Caco-2 (cell line): ENCODE measurements around the gene PCNX1. TPM values are rescaled to one million over a fixed set of nuclear protein-coding genes. Genes with fewer than 3 reads are reported as not detected.

Experiments used
- BruUV-seq: library from RNA; stranded (reverse); fragments of 400-500 nt; replicated peaks from 2 replicates; lab custom pipeline; 2021; lab: Mats Ljungman, UMichigan
- CTCF ChIA-PET: fragments of 300-600 bp; sonication (Branson Sonifier 250); formaldehyde crosslinking; loops from one replicate; lab custom pipeline; 2022; ENCODE audit warnings: antibody characterized with exemption; lab: Charles Lee
- POLR2A ChIA-PET: fragments of 300-600 bp; sonication (Branson Sonifier 250); formaldehyde crosslinking; loops from one replicate; lab custom pipeline; 2022; ENCODE audit warnings: antibody characterized with exemption; lab: Charles Lee
- DNase-seq, 2 experiments: peaks; one replicate each; pipeline versions ENCODE4 v3.0.0 to v3.0.0-alpha.2; 2020 to 2022
- H3K27me3 ChIP-seq: replicated peaks from 2 replicates; pipeline ENCODE4 v1.6.0; 2011; ENCODE audit warnings: low read length; ENCODE audit not compliant: control insufficient read depth, insufficient read depth
- H3K36me3 ChIP-seq: 2 replicates; pipeline ENCODE4 v1.5.1; 2011; ENCODE audit warnings: low read length; ENCODE audit not compliant: control insufficient read depth, insufficient read depth
- H3K4me1 ChIP-seq: fragments of 250-450 bp; sonication (Bioruptor Pico); 2 replicates; pipeline ENCODE4 v1.5.1; 2020; ENCODE audit warnings: mild to moderate bottlenecking
- H3K4me3 ChIP-seq: 2 replicates; pipeline ENCODE4 v1.5.1; 2011; ENCODE audit warnings: low read depth, mild to moderate bottlenecking, control low read depth, low read length
- H3K9me3 ChIP-seq: fragments of 250-450 bp; sonication (Bioruptor Pico); 2 replicates; pipeline ENCODE4 v1.5.1; 2020; ENCODE audit warnings: mild to moderate bottlenecking, moderate library complexity
- H3K27ac Mint-ChIP-seq: one replicate; pipeline ENCODE4 v1.8.0; 2022; ENCODE audit warnings: mixed read lengths; ENCODE audit not compliant: unreplicated experiment
- H3K27me3 Mint-ChIP-seq: one replicate; pipeline ENCODE4 v1.8.0; 2022; ENCODE audit warnings: mixed read lengths; ENCODE audit not compliant: insufficient read depth, unreplicated experiment
- H3K36me3 Mint-ChIP-seq: one replicate; pipeline ENCODE4 v1.8.0; 2022; ENCODE audit warnings: mild to moderate bottlenecking, mixed read lengths; ENCODE audit not compliant: insufficient read depth, unreplicated experiment
- H3K4me1 Mint-ChIP-seq: one replicate; pipeline ENCODE4 v1.8.0; 2022; ENCODE audit warnings: low read depth, mixed read lengths; ENCODE audit not compliant: unreplicated experiment
- H3K4me3 Mint-ChIP-seq: one replicate; pipeline ENCODE4 v1.8.0; 2022; ENCODE audit warnings: mild to moderate bottlenecking, moderate library complexity, mixed read lengths; ENCODE audit not compliant: unreplicated experiment
- H3K9me3 Mint-ChIP-seq: one replicate; pipeline ENCODE4 v1.8.0; 2022; ENCODE audit warnings: mixed read lengths; ENCODE audit not compliant: unreplicated experiment
- intact Hi-C: fragments of 100-400 bp; cut with micrococcal nuclease; formaldehyde crosslinking; loops from one replicate; pipeline ENCODE4 v1.10.0; 2022; ENCODE audit not compliant: unreplicated experiment
- total RNA-seq: library from RNA; stranded (reverse); gene quantifications from 2 replicates; pipeline ENCODE4 v1.2.3, GENCODE V29; 2022
- TF ChIP-seq, protein P1 (sequence below), 2 experiments: fragments of 200-600 bp in 1 of 2; IDR thresholded peaks; 1 replicate in 1 of 2; 2 replicates in 1 of 2; pipeline versions ENCODE4 v1.5.1 to v1.8.0; 2011 to 2022; ENCODE audit warnings: antibody characterized with exemption in 1 of 2, control low read depth in 1 of 2, inconsistent platforms in 1 of 2, low read depth in 1 of 2, low read length in 1 of 2, mild to moderate bottlenecking in 1 of 2, moderate library complexity in 1 of 2; ENCODE audit not compliant: insufficient read depth in 1 of 2, severe bottlenecking in 1 of 2, unreplicated experiment in 1 of 2

PCNX1 gene
- total RNA-seq, 1 experiment from 2014 or later = 29.0 TPM

DNA sequence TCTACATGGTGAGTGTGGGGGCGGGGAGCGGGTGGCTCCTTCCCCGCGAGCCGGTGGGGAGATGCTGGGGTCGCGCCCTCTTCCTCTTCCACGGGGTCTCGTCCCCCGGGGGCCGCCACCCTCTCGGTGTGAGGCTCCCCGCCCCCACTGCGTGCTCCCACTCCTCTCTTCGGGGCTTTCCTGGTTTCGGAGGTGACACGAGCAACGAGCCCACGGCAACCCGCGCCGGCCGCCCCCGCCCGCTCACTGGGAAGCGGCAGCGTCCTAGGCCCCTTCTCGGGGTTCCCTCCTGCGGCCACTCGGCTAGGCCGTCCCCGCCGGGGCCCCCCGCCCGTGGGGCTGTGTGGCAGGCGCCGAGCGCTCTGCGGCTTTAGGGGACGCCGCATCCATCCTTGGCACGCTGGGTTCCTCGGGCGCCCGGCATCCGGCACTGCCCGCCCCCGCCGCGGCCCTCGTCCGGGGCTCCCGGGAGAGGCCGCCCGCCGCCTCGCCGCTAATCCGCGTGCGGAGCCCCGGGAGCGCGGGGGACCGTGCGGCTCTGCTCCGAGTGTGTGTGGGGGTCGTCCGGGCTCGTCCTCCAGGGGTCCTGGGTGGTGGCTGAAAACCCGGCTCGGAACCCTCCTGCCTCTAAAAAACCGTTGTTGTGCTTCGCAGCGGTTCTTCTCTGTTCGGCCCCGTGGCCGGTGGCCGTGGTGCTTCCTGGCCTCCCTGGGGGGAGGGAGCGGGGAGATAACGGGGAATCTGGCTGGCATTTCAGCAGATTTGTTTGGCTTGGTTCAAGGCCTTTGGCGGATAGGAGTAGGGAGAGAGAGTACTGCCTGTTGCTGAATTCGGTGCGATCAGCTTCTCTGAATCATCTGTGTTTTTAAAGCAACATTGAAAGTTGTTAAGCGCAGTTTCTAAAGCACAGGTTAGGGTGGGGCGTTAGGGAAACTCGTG lies 1.0 kb downstream of the PCNX1 start:
- Mint-ChIP-seq H3K9me3 (no peaks in the 10 kb centered on the region), H3K4me1 (peaks cover 21% of the 10 kb centered on the region), H3K27ac (peak overlapping the region; percentile 75), H3K4me3 (peak overlapping the region; percentile 80), H3K36me3 (peaks cover 14% of the 10 kb centered on the region), H3K27me3 (no peaks in the 10 kb centered on the region)
- no TSS peak for BruUV-seq
- intact Hi-C loops = loop anchor here (1.0 to 5.0 kb wide), 3 partner anchors 48 to 86 kb away; no protein-coding TSS in a partner anchor
- peaks cover 14% of the 10 kb centered on the region for H3K4me1 ChIP-seq
- peak overlapping the region; percentile 95 for H3K4me3 ChIP-seq
- no peaks in the 10 kb centered on the region for H3K9me3 ChIP-seq
- no peaks in the 10 kb centered on the region for H3K36me3 ChIP-seq
- peak in 1 of 2 experiments; percentile 40 for DNase-seq
- TF ChIP-seq, protein P1, sequence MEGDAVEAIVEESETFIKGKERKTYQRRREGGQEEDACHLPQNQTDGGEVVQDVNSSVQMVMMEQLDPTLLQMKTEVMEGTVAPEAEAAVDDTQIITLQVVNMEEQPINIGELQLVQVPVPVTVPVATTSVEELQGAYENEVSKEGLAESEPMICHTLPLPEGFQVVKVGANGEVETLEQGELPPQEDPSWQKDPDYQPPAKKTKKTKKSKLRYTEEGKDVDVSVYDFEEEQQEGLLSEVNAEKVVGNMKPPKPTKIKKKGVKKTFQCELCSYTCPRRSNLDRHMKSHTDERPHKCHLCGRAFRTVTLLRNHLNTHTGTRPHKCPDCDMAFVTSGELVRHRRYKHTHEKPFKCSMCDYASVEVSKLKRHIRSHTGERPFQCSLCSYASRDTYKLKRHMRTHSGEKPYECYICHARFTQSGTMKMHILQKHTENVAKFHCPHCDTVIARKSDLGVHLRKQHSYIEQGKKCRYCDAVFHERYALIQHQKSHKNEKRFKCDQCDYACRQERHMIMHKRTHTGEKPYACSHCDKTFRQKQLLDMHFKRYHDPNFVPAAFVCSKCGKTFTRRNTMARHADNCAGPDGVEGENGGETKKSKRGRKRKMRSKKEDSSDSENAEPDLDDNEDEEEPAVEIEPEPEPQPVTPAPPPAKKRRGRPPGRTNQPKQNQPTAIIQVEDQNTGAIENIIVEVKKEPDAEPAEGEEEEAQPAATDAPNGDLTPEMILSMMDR (IDR thresholded peaks at IDR 0.05; ENCODE audit: insufficient read depth in 1 of 2, low read depth in 1 of 2, low read length in 1 of 2, severe bottlenecking in 1 of 2, unreplicated experiment in 1 of 2) = no peak
- POLR2A ChIA-PET = no interaction called here
- CTCF ChIA-PET = interaction anchor here (0.9 to 1.7 kb wide), 5 partner anchors 35 to 155 kb away, joined by 3 to 11 read pairs (median 5); no protein-coding TSS in a partner anchor
- no peaks in the 10 kb centered on the region for H3K27me3 ChIP-seq

DNA sequence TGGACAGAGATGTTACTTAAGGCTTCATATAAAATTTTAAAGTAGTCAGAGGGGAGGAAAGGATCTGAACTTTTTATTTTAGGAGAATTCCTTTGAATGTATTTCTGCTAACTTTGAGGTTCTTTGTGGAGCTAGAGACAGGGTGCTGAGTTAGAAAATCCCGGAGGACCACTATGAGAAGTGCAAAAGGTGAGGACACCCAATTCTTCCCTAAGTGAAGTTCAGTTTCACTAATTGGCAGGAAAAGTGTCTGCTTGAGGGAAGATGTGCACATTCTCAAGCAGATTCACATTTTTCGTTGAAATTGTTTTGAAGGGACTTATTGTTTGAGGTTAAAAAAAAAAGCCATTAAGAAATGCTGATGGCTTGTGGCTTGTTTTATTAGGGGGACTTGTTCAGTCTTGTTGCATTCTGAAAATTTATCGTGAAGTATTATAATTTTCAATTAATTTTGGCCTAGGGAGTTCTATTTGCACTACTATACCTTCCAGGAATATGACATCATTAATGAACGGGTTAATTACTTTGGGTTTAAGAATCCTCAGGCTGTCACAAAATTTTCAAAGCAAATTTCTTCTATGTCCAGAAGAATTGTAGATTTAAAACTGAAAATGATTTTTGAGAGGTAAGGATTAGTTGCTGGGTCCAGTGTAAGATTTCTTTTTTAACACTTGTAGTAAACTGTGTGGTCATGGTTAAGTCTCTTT lies 1.8 kb downstream of the PCNX1 start:
- Mint-ChIP-seq H3K4me1 (peaks cover 21% of the 10 kb centered on the region), H3K4me3 (peak overlapping the region; percentile 80), H3K27ac (peak overlapping the region; percentile 75), H3K9me3 (no peaks in the 10 kb centered on the region), H3K27me3 (no peaks in the 10 kb centered on the region), H3K36me3 (peaks cover 14% of the 10 kb centered on the region)
- DNase-seq = no peak
- no peaks in the 10 kb centered on the region for H3K36me3 ChIP-seq
- TF ChIP-seq, protein P1 (IDR thresholded peaks at IDR 0.05; ENCODE audit: insufficient read depth in 1 of 2, low read depth in 1 of 2, low read length in 1 of 2, severe bottlenecking in 1 of 2, unreplicated experiment in 1 of 2) = no peak
- CTCF ChIA-PET = no interaction called here
- H3K4me1 ChIP-seq = peaks cover 14% of the 10 kb centered on the region
- H3K9me3 ChIP-seq = no peaks in the 10 kb centered on the region
- peak overlapping the region; percentile 95 for H3K4me3 ChIP-seq
- intact Hi-C loops = loop anchor here (5.0 kb wide), 1 partner anchor 87 kb away; no protein-coding TSS in a partner anchor
- POLR2A ChIA-PET = no interaction called here
- TSS peak; percentile 64 for BruUV-seq
- H3K27me3 ChIP-seq = no peaks in the 10 kb centered on the region
